ENCODE data around the gene SMO.
"Not testable (repeated sequence)": the region's sequence is repeated elsewhere in the genome, so short reads cannot be mapped to it uniquely, and the experiment has no call there.

The SMO gene

GRCh38 chr7:129244220-129244619 is 55.8 kb downstream of the SMO start:
- TF ChIP-seq PKNOX1 (IDR thresholded peaks at IDR 0.05) (no peak), FOXM1 (IDR thresholded peaks at IDR 0.05; ENCODE audit: borderline replicate concordance) (no peak), CTBP1 (IDR thresholded peaks at IDR 0.05; ENCODE audit: borderline replicate concordance) (no peak), SUZ12 (IDR thresholded peaks at IDR 0.05) (no peak), HDGF (IDR thresholded peaks at IDR 0.05; ENCODE audit: borderline replicate concordance) (no peak), LEF1 (IDR thresholded peaks at IDR 0.05; ENCODE audit: borderline replicate concordance) (no peak), ARNT (IDR thresholded peaks at IDR 0.05) (no peak), ZNF384 (IDR thresholded peaks at IDR 0.05) (no peak), L3MBTL2 (conservative IDR thresholded peaks at IDR 0.05) (no peak), TARDBP (IDR thresholded peaks at IDR 0.05) (no peak), NFRKB (IDR thresholded peaks at IDR 0.05) (no peak), FOXK2 (IDR thresholded peaks at IDR 0.05) (no peak), FOXA1 (IDR thresholded peaks at IDR 0.05) (no peak), SP1 (IDR thresholded peaks at IDR 0.05) (no peak), ELF4 (IDR thresholded peaks at IDR 0.05) (no peak), BHLHE40 (IDR thresholded peaks at IDR 0.05; ENCODE audit: borderline replicate concordance) (no peak)
- DNase-seq (ENCODE audit: extremely low spot score) = no peak
- POLR2A ChIA-PET = no interaction called here
- CTCF ChIA-PET = no interaction called here

- no peak for DNase-seq (ENCODE audit: extremely low spot score)
- ChIA-PET POLR2A (no interaction called here), CTCF (no interaction called here)
- no peak for TF ChIP-seq ZNF384 (IDR thresholded peaks at IDR 0.05)
- no peak for TF ChIP-seq SUZ12 (IDR thresholded peaks at IDR 0.05)
Observed at GRCh38 chr7:129245533-129245932, 57.1 kb downstream of the SMO start.

GRCh38 chr7:129247087-129247486 is 58.7 kb downstream of the SMO start:
- DNase-seq (ENCODE audit: extremely low spot score) = no peak
- CTCF ChIA-PET = no interaction called here
- POLR2A ChIA-PET = no interaction called here

GRCh38 chr7:129252128-129252527 is 63.7 kb downstream of the SMO start:
- ChIA-PET CTCF (no interaction called here), POLR2A (no interaction called here)
- no peak for DNase-seq (ENCODE audit: extremely low spot score)
- no peak for TF ChIP-seq NFRKB (IDR thresholded peaks at IDR 0.05)
- TF ChIP-seq CTBP1 (IDR thresholded peaks at IDR 0.05; ENCODE audit: borderline replicate concordance) = no peak
- TF ChIP-seq LEF1 (IDR thresholded peaks at IDR 0.05; ENCODE audit: borderline replicate concordance) = no peak

More at GRCh38 chr7:129247087-129247486, 58.7 kb downstream of the SMO start:
- no peak for TF ChIP-seq ARNT (IDR thresholded peaks at IDR 0.05)
- no peak for TF ChIP-seq PKNOX1 (IDR thresholded peaks at IDR 0.05)
- no peak for TF ChIP-seq FOXM1 (IDR thresholded peaks at IDR 0.05; ENCODE audit: borderline replicate concordance)
- no peak for TF ChIP-seq TARDBP (IDR thresholded peaks at IDR 0.05)
- no peak for TF ChIP-seq HDGF (IDR thresholded peaks at IDR 0.05; ENCODE audit: borderline replicate concordance)
- TF ChIP-seq SUZ12 (IDR thresholded peaks at IDR 0.05) = no peak
- no peak for TF ChIP-seq ELF4 (IDR thresholded peaks at IDR 0.05)
- no peak for TF ChIP-seq FOXK2 (IDR thresholded peaks at IDR 0.05)
- TF ChIP-seq NFRKB (IDR thresholded peaks at IDR 0.05) = no peak
- TF ChIP-seq BHLHE40 (IDR thresholded peaks at IDR 0.05; ENCODE audit: borderline replicate concordance) = no peak
- TF ChIP-seq SP1 (IDR thresholded peaks at IDR 0.05) = no peak
- no peak for TF ChIP-seq FOXA1 (IDR thresholded peaks at IDR 0.05)
- no peak for TF ChIP-seq L3MBTL2 (conservative IDR thresholded peaks at IDR 0.05)
- TF ChIP-seq LEF1 (IDR thresholded peaks at IDR 0.05; ENCODE audit: borderline replicate concordance) = no peak
- no peak for TF ChIP-seq ZNF384 (IDR thresholded peaks at IDR 0.05)
- no peak for TF ChIP-seq CTBP1 (IDR thresholded peaks at IDR 0.05; ENCODE audit: borderline replicate concordance)

GRCh38 chr7:129252603-129253002 is 64.2 kb downstream of the SMO start:
- TF ChIP-seq PKNOX1 (IDR thresholded peaks at IDR 0.05) = peak; percentile 70
- POLR2A ChIA-PET; DNase-seq (ENCODE audit: extremely low spot score); CTCF ChIA-PET: not testable (repeated sequence)

GRCh38 chr7:129255800-129256199 is 67.4 kb downstream of the SMO start:
- TF ChIP-seq FOXK2 (IDR thresholded peaks at IDR 0.05) (no peak), ELF4 (IDR thresholded peaks at IDR 0.05) (no peak), TARDBP (IDR thresholded peaks at IDR 0.05) (no peak), CTBP1 (IDR thresholded peaks at IDR 0.05; ENCODE audit: borderline replicate concordance) (no peak), L3MBTL2 (conservative IDR thresholded peaks at IDR 0.05) (no peak), FOXM1 (IDR thresholded peaks at IDR 0.05; ENCODE audit: borderline replicate concordance) (no peak), NFRKB (IDR thresholded peaks at IDR 0.05) (no peak)
- ChIA-PET POLR2A (no interaction called here), CTCF (no interaction called here)
- no peak for DNase-seq (ENCODE audit: extremely low spot score)

- ChIA-PET CTCF (interaction anchor here (0.5 kb wide), 1 partner anchor 22 kb away, joined by 3 read pairs; no protein-coding TSS in a partner anchor), POLR2A (no interaction called here)
- DNase-seq (ENCODE audit: extremely low spot score) = no peak
- no peak for TF ChIP-seq ZNF384 (IDR thresholded peaks at IDR 0.05)
- no peak for TF ChIP-seq SUZ12 (IDR thresholded peaks at IDR 0.05)
- no peak for TF ChIP-seq NFRKB (IDR thresholded peaks at IDR 0.05)
- no peak for TF ChIP-seq PKNOX1 (IDR thresholded peaks at IDR 0.05)
- TF ChIP-seq TARDBP (IDR thresholded peaks at IDR 0.05) = no peak
- TF ChIP-seq SP1 (IDR thresholded peaks at IDR 0.05) = no peak
- TF ChIP-seq FOXM1 (IDR thresholded peaks at IDR 0.05; ENCODE audit: borderline replicate concordance) = no peak
- no peak for TF ChIP-seq ARNT (IDR thresholded peaks at IDR 0.05)
- TF ChIP-seq LEF1 (IDR thresholded peaks at IDR 0.05; ENCODE audit: borderline replicate concordance) = no peak
- no peak for TF ChIP-seq HDGF (IDR thresholded peaks at IDR 0.05; ENCODE audit: borderline replicate concordance)
- TF ChIP-seq L3MBTL2 (conservative IDR thresholded peaks at IDR 0.05) = no peak
- TF ChIP-seq BHLHE40 (IDR thresholded peaks at IDR 0.05; ENCODE audit: borderline replicate concordance) = no peak
- TF ChIP-seq FOXK2 (IDR thresholded peaks at IDR 0.05) = no peak
- no peak for TF ChIP-seq CTBP1 (IDR thresholded peaks at IDR 0.05; ENCODE audit: borderline replicate concordance)
- TF ChIP-seq FOXA1 (IDR thresholded peaks at IDR 0.05) = no peak
- no peak for TF ChIP-seq ELF4 (IDR thresholded peaks at IDR 0.05)
Observed at GRCh38 chr7:129256221-129256620, 67.8 kb downstream of the SMO start.

Data from HEK293T (cell line).